GM19324 (cell line): Measurements from ENCODE around the gene MSX1.

Experiments
- ATAC-seq: cut with Tn5 transposase; IDR thresholded peaks from one replicate; pipeline ENCODE4 v1.9.1; 2021; ENCODE audit warnings: mild to moderate bottlenecking, moderate library complexity; ENCODE audit not compliant: unreplicated experiment, low FRiP score

MSX1 gene

GRCh38 chr4:4838936-4839810 lies 20.3 kb upstream of the MSX1 start:
- no peak for ATAC-seq

GRCh38 chr4:4840351-4840750 lies 19.1 kb upstream of the MSX1 start:
- ATAC-seq: no peak

DNA sequence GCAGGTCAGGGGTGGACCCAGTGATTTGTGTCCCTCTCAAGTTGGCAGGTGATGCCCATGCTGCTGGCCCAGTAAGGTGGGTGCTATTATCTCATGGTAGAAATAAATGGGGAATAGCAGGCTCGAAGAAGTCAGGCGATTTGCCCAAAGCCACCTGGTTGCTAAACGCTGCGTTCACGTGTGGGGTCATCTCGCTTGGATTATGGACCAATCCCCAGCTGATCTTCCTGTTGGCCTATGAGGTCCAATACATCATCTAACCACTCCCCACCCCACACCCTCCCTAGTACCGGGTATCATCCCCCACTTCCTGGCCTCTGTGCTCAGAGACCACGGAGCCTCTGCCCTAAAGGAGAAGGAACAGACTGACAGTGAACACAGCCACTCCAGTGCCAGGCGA lies 18.3 kb upstream of the MSX1 start:
- no peak for ATAC-seq

DNA sequence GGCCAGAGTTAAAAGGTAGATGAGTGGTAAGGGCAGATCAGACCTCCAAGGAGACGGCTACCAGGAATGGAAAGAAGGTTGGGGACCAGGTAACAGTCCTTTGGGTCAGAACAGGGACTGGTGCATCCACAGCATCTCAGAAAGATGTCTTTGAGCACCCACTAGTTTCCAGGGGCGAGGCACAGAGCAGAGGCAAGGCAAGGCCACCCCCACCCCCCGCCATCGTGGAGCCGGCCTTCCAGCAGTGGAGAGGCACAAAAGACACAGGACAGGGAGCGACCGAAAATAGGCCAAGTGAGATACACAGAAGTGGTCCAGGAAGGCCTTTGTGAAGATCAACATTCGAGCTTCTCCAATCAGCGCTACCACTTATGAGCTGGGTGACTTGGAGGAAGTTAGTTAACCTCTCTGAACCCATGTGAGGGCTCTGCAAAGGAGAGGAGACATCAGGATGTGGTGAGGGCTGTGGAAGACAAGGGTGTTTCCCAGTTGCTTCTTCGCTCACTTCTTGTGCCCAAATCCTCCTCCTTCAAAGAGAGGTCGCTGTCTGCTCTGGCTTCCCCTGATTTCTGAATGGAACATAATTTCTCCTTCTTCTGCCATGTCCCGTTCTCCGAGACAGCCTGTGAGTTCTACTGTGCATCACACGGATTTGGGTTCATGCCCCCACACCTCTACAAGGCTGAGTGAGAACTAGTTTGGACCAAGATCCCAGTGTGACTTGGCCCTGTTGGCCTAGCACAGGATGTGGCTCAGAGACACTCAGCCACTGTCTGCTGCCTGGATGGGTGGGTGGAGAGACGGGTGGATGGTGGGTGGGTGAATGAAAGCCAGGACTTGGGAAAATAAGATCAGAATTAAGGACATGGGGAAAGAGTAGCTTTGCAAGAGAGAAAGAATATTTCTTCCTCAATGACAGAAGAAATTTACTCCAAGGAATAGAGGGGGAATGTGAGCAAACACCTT lies 16.7 kb upstream of the MSX1 start:
- no peak for ATAC-seq

DNA sequence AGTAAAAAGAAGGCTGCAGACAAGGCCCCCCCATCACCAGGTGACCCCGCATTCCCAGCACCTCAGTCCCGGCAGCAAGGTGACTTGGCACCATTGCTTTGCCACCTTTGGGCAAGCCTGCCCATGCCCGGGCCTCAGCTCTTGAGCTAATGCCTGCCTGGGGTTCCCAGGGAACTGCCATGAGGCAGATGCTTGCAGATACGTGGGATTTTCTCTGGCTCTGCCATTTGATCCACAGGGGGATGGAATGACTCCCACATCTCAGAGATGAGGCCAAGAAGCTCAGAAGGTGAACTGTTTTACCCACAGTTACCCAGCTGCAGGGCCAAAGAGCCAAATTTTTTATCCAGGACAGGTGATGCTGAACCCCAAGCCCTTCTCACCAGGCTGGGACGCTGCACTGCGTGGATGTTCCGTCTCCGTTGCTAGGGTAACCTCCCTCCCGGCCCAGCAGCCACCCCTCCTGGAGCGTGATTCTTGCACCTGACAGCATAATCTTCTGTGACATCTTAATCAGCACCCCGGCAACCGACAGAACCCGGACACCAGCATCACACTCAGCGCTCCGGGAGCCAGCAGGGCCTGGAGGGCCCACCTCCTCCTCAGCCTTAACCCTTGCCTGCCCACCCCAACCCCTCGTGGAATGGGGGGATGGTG lies 15.7 kb upstream of the MSX1 start:
- no peak for ATAC-seq

GRCh38 chr4:4845027-4845426 lies 14.4 kb upstream of the MSX1 start:
- ATAC-seq: no peak

GRCh38 chr4:4847011-4847410 lies 12.5 kb upstream of the MSX1 start:
- ATAC-seq: no peak

- ATAC-seq: no peak
Measured at GRCh38 chr4:4848540-4848939, 10.9 kb upstream of the MSX1 start.

DNA sequence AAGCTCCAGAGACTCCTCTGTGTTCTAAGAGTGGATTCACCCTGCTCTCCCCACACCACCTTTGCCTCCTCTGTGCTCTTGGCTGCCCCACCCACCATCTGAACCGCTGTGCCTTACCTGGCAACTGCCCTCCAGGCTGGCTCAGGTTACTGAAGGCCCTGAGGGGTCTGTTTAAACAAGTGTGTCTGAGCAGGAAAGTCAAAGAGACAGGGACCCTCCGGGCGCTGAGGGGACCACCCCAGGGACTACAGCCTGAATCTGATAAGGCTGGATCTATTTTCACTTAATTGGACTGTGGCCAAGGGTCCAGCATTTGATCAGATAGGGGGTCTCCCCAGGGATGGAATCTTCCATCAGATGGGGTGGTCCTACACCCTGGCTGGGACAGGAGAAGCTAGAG lies 10.4 kb upstream of the MSX1 start:
- ATAC-seq: no peak

DNA sequence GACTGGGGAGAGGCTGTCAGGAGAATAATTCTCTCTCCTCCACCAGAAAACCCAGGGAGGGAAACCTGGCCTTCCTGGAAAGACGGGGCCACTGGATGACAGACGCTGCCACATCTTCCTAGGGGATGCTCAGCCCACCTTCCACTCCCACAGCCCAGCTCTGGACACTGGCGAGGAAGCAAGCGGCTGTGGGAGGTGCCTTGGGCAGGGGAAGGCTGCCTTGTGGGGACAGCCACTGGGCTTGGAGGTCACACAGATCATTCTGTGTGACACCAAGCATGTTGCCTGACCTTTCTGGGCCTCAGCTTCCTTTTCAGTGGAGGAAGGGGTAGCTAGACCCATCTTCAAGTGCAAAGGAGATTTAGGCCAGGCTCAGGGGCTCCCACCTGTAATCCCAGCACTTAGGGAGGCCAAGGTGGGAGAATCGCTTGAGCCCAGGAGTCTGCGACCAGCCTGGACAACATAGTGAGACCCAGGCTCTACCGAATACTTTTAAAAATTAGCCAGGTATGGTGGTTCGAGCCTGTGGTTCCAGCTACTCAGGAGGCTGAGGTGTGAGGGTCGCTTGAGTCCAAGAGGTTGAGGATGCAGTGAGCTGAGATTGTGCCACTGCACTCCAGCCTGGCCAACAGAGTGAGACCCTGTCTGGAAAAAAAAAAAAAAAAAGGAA lies 9.8 kb upstream of the MSX1 start:
- no peak for ATAC-seq

- ATAC-seq: no peak
Measured at GRCh38 chr4:4851081-4851480, 8.4 kb upstream of the MSX1 start.

- ATAC-seq: no peak
Measured at GRCh38 chr4:4851906-4852305, 7.6 kb upstream of the MSX1 start.

DNA sequence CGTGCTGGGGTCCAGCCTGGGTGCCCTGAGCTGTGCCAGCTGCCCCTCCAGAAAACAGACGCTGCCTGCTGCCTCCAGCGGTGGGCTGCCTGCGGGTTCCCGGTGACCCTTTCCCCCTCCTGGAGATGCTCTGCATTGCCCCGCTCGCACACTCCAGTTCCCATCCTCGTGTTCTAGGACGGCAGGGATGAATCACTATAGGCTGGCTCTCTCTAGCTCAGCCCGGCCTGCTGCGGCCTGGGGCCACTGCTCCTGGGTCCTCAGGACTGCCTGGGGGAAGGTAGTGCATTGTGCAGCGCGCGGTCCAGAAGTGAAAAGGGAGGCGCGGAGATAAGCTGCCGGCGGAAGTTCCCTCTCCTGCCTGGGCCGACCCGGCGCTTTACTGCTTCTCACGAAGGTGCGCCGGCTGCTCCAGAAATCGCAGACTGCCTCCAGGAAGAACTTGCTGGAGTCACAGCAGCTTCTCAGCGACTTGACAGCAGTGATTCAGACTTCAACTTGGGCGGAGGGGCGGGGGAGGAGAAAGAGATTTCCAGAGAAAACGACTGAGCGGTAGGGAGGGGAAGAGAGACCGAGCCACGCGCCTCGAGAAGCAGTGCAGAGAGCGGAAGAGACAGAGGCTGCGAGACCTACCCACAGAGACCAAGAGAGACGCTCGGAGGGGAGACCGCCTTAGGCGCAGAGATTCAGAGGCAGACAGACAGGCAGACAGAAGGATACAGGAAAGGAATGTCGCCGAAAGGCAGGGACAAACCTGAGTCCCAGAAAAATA lies 6.7 kb upstream of the MSX1 start:
- peak; percentile 46 for ATAC-seq

GRCh38 chr4:4853371-4853823 lies 6.1 kb upstream of the MSX1 start:
- no peak for ATAC-seq

- ATAC-seq: no peak
Measured at GRCh38 chr4:4853921-4854648, 5.4 kb upstream of the MSX1 start.

DNA sequence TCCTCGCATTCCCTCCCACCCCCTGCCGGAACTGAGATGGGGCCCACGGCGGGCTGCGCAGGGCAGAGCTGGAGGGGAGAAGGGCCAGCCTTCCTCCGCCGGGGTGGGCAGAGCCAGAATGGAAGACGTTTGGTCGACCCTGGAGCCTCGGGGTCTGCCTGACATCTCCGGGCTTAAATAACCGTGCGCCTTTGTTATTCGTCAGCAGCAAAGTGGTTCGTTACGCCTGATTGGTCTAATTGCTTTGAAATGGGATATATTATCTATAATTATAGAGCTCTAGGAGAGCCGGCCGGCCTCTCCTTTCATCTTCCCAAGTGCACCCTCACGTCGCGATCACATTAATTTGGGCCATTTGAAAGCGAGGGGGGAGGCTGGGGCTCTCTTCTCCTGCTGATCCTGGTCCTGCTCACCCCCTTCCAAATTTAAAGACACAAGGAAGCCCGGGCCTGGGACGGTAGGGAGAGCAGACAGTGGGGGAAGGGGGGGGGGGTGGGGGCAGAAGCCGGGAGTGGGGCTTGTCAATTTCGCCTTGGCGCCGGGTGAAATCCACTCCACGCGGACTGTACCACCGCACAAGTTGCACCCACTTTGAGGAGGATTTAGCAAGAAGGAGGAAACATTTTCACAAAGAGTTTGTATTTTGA lies 4.7 kb upstream of the MSX1 start:
- no peak for ATAC-seq

DNA sequence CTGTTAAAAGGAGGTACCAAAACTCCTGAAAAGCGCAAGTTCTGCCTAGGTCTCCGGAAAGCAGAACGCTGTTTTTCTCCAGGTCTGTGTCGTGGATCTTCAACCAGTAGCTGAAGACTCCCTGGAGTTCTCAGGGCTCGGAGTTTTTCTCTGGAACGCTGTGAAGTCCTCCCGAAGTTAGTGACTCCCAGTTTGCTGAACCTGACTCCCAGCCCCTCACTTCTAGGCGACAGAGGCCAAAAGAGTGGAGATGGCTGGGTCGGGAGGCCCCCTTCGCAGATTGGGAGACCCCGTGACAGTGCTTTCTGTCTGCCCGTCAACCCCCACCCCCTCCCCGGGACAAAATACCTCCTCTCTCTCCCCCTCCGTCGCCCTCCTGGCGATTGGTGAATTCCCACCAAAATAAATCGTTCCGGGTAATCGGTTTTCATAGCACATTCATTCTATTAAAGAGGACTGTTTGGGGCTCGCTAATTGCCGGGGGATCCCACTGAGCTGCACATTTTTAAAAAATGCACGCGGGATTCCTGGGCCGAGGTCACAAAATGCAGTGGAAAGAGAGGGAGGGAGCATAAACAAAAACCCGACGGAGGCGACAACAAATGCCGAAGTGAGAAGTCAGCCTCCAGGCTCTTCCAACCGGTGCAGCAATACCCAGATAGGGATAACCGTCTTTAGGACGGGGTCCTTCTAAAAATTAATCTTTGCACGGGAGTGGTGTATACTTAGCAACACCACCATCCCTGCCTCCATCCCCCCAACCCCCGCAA lies 4.0 kb upstream of the MSX1 start:
- no peak for ATAC-seq
